Omental fat pad (tissue), 4 donors: ENCODE measurements around the gene SRPRA. TPM values are rescaled to one million over a fixed set of nuclear protein-coding genes. Genes with fewer than 3 reads are reported as not detected.

Source experiments
- ATAC-seq: fragments of 150-250 bp; one replicate; pipeline ENCODE4 v1.9.1; 2016; ENCODE audit warnings: mild to moderate bottlenecking, moderate library complexity; ENCODE audit not compliant: low FRiP score
- DNase-seq: peaks from one replicate; pipeline ENCODE4 v3.0.0-alpha.2; 2019; ENCODE audit warnings: low spot score
- total RNA-seq, 4 donors: library from RNA; depleted of rRNA; stranded (reverse); fragments of >200 nt; gene quantifications; one replicate each; pipeline ENCODE4 v1.1.0, GENCODE V29; 2016
- TF ChIP-seq, protein P1 (sequence below), 3 donors: fragments of 450-650 bp; IDR thresholded peaks; one replicate each; pipeline ENCODE4 v1.5.1; 2016 to 2017; ENCODE audit warnings: antibody characterized with exemption in 3 of 3, mild to moderate bottlenecking in 3 of 3, moderate library complexity in 2 of 3

Gene SRPRA, protein sequence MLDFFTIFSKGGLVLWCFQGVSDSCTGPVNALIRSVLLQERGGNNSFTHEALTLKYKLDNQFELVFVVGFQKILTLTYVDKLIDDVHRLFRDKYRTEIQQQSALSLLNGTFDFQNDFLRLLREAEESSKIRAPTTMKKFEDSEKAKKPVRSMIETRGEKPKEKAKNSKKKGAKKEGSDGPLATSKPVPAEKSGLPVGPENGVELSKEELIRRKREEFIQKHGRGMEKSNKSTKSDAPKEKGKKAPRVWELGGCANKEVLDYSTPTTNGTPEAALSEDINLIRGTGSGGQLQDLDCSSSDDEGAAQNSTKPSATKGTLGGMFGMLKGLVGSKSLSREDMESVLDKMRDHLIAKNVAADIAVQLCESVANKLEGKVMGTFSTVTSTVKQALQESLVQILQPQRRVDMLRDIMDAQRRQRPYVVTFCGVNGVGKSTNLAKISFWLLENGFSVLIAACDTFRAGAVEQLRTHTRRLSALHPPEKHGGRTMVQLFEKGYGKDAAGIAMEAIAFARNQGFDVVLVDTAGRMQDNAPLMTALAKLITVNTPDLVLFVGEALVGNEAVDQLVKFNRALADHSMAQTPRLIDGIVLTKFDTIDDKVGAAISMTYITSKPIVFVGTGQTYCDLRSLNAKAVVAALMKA
- total RNA-seq: 100 to 1,000 TPM in 1 of 4 donors, 10 to 100 TPM in 3; 83.5 to 109 (median 91.8) TPM

DNA sequence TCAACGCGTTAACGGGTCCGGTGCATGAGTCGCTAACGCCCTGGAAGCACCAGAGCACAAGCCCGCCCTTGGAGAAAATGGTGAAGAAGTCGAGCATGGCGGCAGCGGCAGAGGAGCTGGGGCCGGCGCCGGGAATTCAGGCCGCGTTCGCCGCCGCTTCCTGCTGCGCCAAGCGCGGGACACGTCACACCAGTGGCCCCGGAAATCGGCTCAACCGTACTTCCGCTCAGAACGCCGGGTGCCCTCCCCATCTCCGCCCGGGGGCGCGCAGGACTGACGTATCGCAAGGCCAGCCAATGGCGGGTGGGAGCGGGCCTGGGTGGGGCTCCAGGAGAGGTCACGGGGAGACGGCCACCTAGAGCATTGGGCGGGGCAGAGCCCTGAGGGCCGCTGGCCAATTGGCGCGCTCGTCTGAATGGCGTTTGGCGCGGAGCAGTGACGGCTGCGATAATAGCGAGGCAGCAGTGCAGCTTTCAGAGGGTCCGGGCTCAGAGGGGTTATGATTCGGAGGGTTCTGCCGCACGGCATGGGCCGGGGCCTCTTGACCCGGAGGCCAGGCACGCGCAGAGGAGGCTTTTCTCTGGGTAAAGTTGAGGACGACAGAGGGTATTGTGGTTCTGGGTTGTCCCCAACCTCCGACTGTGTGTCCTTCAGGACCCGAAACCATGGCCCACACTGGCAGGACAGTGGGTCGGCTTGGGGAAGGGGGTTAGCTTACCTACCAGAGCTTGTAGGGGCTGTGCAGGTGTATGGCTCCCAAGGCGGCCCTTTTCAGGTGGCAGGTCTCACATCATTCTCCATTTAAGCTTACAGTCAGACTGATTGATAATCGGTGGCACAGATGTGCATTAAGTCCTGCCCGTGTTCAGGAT, at the start of gene SRPRA, which contains the start of gene FOXRED1:
Gene SRPRA, minus strand, starts transcription at position 188 of the 872 bp plus-strand sequence. Its CDS starts 91 bp downstream, at position 97.
Gene FOXRED1, plus strand, starts transcription at position 447 of the 872 bp plus-strand sequence. Its CDS starts 53 bp downstream, at position 500.
- TF ChIP-seq, protein P1, sequence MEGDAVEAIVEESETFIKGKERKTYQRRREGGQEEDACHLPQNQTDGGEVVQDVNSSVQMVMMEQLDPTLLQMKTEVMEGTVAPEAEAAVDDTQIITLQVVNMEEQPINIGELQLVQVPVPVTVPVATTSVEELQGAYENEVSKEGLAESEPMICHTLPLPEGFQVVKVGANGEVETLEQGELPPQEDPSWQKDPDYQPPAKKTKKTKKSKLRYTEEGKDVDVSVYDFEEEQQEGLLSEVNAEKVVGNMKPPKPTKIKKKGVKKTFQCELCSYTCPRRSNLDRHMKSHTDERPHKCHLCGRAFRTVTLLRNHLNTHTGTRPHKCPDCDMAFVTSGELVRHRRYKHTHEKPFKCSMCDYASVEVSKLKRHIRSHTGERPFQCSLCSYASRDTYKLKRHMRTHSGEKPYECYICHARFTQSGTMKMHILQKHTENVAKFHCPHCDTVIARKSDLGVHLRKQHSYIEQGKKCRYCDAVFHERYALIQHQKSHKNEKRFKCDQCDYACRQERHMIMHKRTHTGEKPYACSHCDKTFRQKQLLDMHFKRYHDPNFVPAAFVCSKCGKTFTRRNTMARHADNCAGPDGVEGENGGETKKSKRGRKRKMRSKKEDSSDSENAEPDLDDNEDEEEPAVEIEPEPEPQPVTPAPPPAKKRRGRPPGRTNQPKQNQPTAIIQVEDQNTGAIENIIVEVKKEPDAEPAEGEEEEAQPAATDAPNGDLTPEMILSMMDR (IDR thresholded peaks at IDR 0.05): no peak

DNA sequence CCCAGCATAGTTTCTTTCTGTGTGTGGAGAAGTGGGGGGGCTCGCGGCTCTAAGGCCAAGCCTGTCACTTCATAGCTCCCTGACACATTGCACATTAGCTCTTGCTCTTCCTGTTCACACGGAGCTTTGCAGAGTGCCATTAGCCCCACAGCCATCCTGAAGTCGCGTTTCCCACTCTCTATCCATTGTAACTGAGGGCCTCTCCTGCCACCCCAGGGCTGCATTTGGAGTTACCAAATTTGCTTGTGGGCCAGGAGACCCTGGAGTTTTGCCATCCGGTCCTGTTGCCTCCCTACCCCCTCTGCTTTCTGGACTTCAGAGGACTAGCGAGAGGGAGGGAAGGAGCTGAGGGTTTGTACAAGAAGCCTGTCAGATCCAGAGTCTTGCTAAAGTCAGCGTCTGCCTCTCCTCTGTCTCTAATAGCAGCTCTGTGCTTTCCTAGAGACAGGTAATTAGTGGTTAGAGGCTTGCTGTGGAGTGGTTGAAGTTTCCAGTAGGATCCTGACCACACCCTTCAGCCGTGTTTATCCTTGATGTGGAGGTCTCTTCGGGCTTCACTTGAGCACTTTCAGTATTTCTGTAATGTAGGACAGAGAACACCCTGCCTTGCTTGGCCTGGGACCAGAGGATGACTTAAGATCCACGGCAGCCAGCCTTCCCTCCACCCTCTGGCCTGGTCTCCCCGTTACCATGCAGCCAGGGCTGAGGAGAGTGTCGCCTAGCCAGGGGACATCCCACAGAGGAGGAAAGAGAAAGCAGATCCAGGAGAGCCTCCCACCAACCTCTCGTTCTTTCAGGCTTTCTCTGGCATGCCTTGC, 49.3 kb upstream of the SRPRA start:
- TF ChIP-seq, protein P1 (IDR thresholded peaks at IDR 0.05): no peak
- DNase-seq: no peak
- peak; percentile 83 for ATAC-seq

More for the DNA sequence above, at the start of gene SRPRA, which contains the start of gene FOXRED1:
- peak; percentile 99 for ATAC-seq
- peak; percentile 95 for DNase-seq

DNA sequence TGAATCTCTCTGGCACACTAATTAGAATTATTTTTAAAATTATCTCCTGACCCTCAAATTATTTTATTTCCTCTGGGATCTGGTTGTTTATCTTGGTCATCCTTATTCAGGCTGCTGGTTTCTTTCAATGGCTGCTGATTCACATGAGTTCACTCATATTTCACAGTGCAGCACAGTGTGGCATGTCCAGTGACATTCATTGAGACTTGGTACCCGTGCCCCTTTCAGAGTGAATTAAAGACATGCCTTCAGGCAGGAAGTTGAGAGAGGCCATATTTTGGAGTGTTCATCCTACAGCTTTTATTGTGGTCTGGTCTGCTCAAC, 48.7 kb upstream of the SRPRA start:
- ATAC-seq (no peak), DNase-seq (no peak)
- TF ChIP-seq, protein P1 (IDR thresholded peaks at IDR 0.05): no peak

DNA sequence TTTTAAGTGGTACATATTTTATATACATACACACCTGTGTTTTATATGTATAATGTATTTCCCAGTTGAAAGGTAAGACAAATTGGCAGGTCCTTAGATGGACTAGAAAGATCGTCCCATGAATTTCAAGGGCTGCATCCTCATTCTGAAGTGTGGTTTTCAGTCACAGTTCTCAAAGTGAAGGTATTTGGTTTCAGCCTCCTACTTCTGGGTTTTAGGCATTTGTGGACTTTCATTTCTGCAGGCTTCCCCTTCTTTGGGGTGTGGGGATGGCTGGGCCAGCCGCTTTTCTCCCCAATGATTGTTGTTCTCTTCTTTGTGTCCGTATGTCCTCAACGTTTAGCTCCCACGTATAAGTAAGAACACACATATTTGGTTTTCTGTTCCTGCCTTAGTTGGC, 45.1 kb upstream of the SRPRA start:
- DNase-seq (no peak), ATAC-seq (no peak)
- TF ChIP-seq, protein P1 (IDR thresholded peaks at IDR 0.05): no peak

DNA sequence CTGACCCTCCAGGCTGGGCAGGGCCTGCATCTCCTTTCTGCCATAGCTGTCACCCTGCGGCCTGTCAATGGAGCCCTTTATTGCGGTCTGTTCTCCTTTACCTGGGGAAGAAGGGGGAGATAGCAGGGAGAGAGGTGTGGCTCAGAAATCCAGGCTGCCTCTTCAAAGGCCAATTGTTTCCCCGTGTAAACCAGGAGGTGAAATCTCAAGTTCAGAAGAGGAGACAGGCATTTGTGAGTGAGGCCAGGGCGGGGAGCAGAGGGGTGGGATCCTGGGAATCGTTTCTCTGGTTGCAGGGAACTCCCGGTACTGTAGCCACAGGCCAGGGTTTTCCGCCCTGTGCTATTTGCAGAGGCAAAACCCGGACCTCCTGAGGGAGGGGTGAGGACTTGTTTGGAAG, 44.3 kb upstream of the SRPRA start:
- ATAC-seq: no peak
- DNase-seq: no peak

More for the DNA sequence above, 44.3 kb upstream of the SRPRA start:
- TF ChIP-seq, protein P1 (IDR thresholded peaks at IDR 0.05): no peak
